ENCODE results near the gene CCSAP.
"Not testable (repeated sequence)": the region's sequence is repeated elsewhere in the genome, so short reads cannot be mapped to it uniquely, and the experiment has no call there.

Gene CCSAP

GRCh38 chr1:229325401-229325800 is 17.4 kb downstream of the CCSAP start:
- FAIRE-seq: no peak

GRCh38 chr1:229323885-229324553 is 18.8 kb downstream of the CCSAP start:
- FAIRE-seq: no peak

- FAIRE-seq: no peak
These were observed 19.6 kb downstream of the CCSAP start for GRCh38 chr1:229323201-229323600.

- FAIRE-seq: no peak
These were observed 23.4 kb downstream of the CCSAP start for GRCh38 chr1:229319487-229319886.

GRCh38 chr1:229318056-229318455 is 24.8 kb downstream of the CCSAP start:
- no peak for FAIRE-seq

GRCh38 chr1:229316166-229316565 is 26.7 kb downstream of the CCSAP start:
- FAIRE-seq: no peak

- no peak for FAIRE-seq
These were observed 32.0 kb downstream of the CCSAP start for GRCh38 chr1:229310833-229311232.

GRCh38 chr1:229309684-229310083 is 33.2 kb downstream of the CCSAP start:
- no peak for FAIRE-seq

- no peak for FAIRE-seq
These were observed 33.8 kb downstream of the CCSAP start for GRCh38 chr1:229309074-229309473.

- FAIRE-seq: no peak
These were observed 37.5 kb downstream of the CCSAP start for GRCh38 chr1:229305392-229305791.

GRCh38 chr1:229303855-229304254 is 39.0 kb downstream of the CCSAP start:
- no peak for FAIRE-seq

GRCh38 chr1:229302740-229303139 is 40.1 kb downstream of the CCSAP start:
- FAIRE-seq: no peak

GRCh38 chr1:229300099-229300757 is 42.6 kb downstream of the CCSAP start:
- FAIRE-seq: no peak

- no peak for FAIRE-seq
These were observed 43.9 kb downstream of the CCSAP start for GRCh38 chr1:229298887-229299503.

- no peak for FAIRE-seq
These were observed 44.4 kb downstream of the CCSAP start for GRCh38 chr1:229298420-229298819.

- FAIRE-seq: no peak
These were observed 45.1 kb downstream of the CCSAP start for GRCh38 chr1:229297746-229298145.

- FAIRE-seq: no peak
These were observed 46.3 kb downstream of the CCSAP start for GRCh38 chr1:229296541-229296941.

GRCh38 chr1:229295745-229296144 is 47.1 kb downstream of the CCSAP start:
- FAIRE-seq: no peak

GRCh38 chr1:229293528-229294204 is 49.2 kb downstream of the CCSAP start:
- no peak for FAIRE-seq

- not testable (repeated sequence) for FAIRE-seq
These were observed 51.2 kb downstream of the CCSAP start for GRCh38 chr1:229291686-229292085.

- FAIRE-seq: no peak
These were observed 54.3 kb downstream of the CCSAP start for GRCh38 chr1:229288516-229288915.

GRCh38 chr1:229287267-229287666 is 55.6 kb downstream of the CCSAP start:
- FAIRE-seq: no peak

- no peak for FAIRE-seq
These were observed 56.6 kb downstream of the CCSAP start for GRCh38 chr1:229286099-229286766.

Measured in G401.6 (cell line).